ENCODE data around the gene LMLN.
"Not testable (repeated sequence)": the region's sequence is repeated elsewhere in the genome, so short reads cannot be mapped to it uniquely, and the experiment has no call there.

Gene LMLN

GRCh38 chr3:197959891-197960693, at the start of gene LMLN:
Gene LMLN, plus strand, starts transcription at chr3:197960217. Its CDS starts 29 bp downstream, at chr3:197960246.
- DNase-seq (ENCODE audit: low read depth): peak; percentile 82
- no peak for TF ChIP-seq CTCF (IDR thresholded peaks at IDR 0.05; ENCODE audit: low read depth, low read length, missing control alignments)

GRCh38 chr3:197912741-197913476, 47.1 kb upstream of the LMLN start:
- H3K4me3 ChIP-seq (ENCODE audit: low read depth, low read length): no peak overlapping the region
- TF ChIP-seq CTCF (IDR thresholded peaks at IDR 0.05; ENCODE audit: low read depth, low read length, missing control alignments): no peak
- DNase-seq (ENCODE audit: low read depth): no peak

More at GRCh38 chr3:197959891-197960693, at the start of gene LMLN:
- peak within 1 kb of the TSS; percentile 69 for H3K4me3 ChIP-seq (ENCODE audit: low read depth, low read length)

GRCh38 chr3:197913641-197914380, 46.2 kb upstream of the LMLN start:
- no peak for TF ChIP-seq CTCF (IDR thresholded peaks at IDR 0.05; ENCODE audit: low read depth, low read length, missing control alignments)
- DNase-seq (ENCODE audit: low read depth): no peak
- H3K4me3 ChIP-seq (ENCODE audit: low read depth, low read length): no peak overlapping the region

- not testable (repeated sequence) for H3K4me3 ChIP-seq (ENCODE audit: low read depth, low read length); DNase-seq (ENCODE audit: low read depth)
Observed at GRCh38 chr3:197921429-197922275, 38.4 kb upstream of the LMLN start.

GRCh38 chr3:197926418-197926817, 33.6 kb upstream of the LMLN start:
- TF ChIP-seq CTCF (IDR thresholded peaks at IDR 0.05; ENCODE audit: low read depth, low read length, missing control alignments): peak; percentile 48
- H3K4me3 ChIP-seq (ENCODE audit: low read depth, low read length): no peak overlapping the region
- DNase-seq (ENCODE audit: low read depth): no peak

- not testable (repeated sequence) for DNase-seq (ENCODE audit: low read depth); H3K4me3 ChIP-seq (ENCODE audit: low read depth, low read length)
Observed at GRCh38 chr3:197927578-197927977, 32.4 kb upstream of the LMLN start.

GRCh38 chr3:197936819-197937384, 23.1 kb upstream of the LMLN start:
- TF ChIP-seq CTCF (IDR thresholded peaks at IDR 0.05; ENCODE audit: low read depth, low read length, missing control alignments): no peak
- no peak overlapping the region for H3K4me3 ChIP-seq (ENCODE audit: low read depth, low read length)
- no peak for DNase-seq (ENCODE audit: low read depth)

All from GM12864 (cell line).